ENCODE measurements around the gene ZNF223. TPM values are rescaled to one million over a fixed set of nuclear protein-coding genes. Genes with fewer than 3 reads are reported as not detected.

ZNF223 gene
- total and polyA plus RNA-seq, 9 of the 15 experiments (the other 6 are each of a cell fraction or from before 2014, with no cell fraction given): 0.21 to 1.8 (median 0.71) TPM

DNA sequence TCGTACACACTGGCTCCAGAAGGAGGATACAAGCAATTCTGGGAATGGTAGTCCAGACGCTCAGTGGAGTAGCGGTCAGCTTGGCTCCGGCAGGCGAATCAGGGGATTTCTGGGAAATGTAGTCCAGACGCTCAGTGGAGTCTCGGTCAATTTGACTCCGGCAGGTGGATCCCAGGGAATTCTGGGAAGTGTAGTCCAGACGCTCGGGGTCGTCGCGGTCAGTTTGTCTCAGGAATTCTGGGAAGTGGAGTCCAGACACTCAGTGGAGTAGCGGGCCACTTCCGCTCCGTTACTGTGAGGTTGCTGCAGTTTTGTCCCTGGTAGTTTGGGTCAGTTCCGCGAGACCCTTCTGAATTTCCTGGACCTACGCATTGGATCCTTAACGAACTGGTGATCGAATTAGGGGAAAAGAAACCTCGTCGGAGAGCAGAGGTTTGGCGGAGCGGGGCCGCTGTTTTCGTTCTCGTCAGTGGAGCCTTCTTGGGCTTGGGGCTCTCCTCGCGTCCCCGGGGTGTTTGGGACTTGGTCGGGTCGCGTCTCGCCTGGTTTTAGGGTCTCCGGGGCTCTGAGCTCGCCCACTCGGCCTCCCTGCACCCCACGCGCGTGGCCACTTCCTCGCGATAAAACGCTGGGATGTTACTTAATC, 61.4 kb downstream of the ZNF223 start, which contains the start of gene ZNF225 (continued):
- TF ChIP-seq, protein P1, sequence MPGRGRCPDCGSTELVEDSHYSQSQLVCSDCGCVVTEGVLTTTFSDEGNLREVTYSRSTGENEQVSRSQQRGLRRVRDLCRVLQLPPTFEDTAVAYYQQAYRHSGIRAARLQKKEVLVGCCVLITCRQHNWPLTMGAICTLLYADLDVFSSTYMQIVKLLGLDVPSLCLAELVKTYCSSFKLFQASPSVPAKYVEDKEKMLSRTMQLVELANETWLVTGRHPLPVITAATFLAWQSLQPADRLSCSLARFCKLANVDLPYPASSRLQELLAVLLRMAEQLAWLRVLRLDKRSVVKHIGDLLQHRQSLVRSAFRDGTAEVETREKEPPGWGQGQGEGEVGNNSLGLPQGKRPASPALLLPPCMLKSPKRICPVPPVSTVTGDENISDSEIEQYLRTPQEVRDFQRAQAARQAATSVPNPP (IDR thresholded peaks at IDR 0.05; ENCODE audit: borderline replicate concordance, insufficient read depth, insufficient read length): no peak
- TF ChIP-seq ZNF583 (CRISPR knock-in tag; IDR thresholded peaks at IDR 0.05) (no peak), CREB1 (IDR thresholded peaks at IDR 0.05) (peak; percentile 72), CREB1 (CRISPR knock-in tag; IDR thresholded peaks at IDR 0.05) (peak; percentile 61), DMBX1 (CRISPR knock-in tag; IDR thresholded peaks at IDR 0.05; ENCODE audit: borderline replicate concordance) (peak; percentile 67; the same call in 1 of the 2 replicates), NELFE (IDR thresholded peaks at IDR 0.05; ENCODE audit: insufficient read depth, insufficient read length) (no peak), ZSCAN32 (CRISPR knock-in tag; IDR thresholded peaks at IDR 0.05) (no peak), ZNF584 (CRISPR knock-in tag; IDR thresholded peaks at IDR 0.05; ENCODE audit: low read depth) (peak; percentile 81), HMG20B (CRISPR knock-in tag; IDR thresholded peaks at IDR 0.05) (no peak), XRCC5 (IDR thresholded peaks at IDR 0.05; ENCODE audit: low read depth, low read length) (0 out of 2 replicates have a peak, but pooled peaks have one; percentile 23), SMC3 (conservative IDR thresholded peaks at IDR 0.05; ENCODE audit: insufficient read depth, low read depth, low read length) (0 out of 2 replicates have a peak, but pooled peaks have one; percentile 1), SIN3A (IDR thresholded peaks at IDR 0.05; ENCODE audit: borderline replicate concordance in 2 of 2, control insufficient read depth in 1 of 2, low read depth in 2 of 2, low read length in 2 of 2) (peak in 1 of 2 experiments; percentile 87; a peak in 1 of 4 replicates), ZNF121 (CRISPR knock-in tag; conservative IDR thresholded peaks at IDR 0.05) (0 out of 2 replicates have a peak, but pooled peaks have one; percentile 16), ZBTB17 (CRISPR knock-in tag; IDR thresholded peaks at IDR 0.05) (peak; percentile 79)
- TF ChIP-seq, protein P2, sequence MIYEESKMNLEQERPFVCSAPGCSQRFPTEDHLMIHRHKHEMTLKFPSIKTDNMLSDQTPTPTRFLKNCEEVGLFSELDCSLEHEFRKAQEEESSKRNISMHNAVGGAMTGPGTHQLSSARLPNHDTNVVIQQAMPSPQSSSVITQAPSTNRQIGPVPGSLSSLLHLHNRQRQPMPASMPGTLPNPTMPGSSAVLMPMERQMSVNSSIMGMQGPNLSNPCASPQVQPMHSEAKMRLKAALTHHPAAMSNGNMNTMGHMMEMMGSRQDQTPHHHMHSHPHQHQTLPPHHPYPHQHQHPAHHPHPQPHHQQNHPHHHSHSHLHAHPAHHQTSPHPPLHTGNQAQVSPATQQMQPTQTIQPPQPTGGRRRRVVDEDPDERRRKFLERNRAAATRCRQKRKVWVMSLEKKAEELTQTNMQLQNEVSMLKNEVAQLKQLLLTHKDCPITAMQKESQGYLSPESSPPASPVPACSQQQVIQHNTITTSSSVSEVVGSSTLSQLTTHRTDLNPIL (CRISPR knock-in tag; IDR thresholded peaks at IDR 0.05): no peak
- TF ChIP-seq, protein P3, sequence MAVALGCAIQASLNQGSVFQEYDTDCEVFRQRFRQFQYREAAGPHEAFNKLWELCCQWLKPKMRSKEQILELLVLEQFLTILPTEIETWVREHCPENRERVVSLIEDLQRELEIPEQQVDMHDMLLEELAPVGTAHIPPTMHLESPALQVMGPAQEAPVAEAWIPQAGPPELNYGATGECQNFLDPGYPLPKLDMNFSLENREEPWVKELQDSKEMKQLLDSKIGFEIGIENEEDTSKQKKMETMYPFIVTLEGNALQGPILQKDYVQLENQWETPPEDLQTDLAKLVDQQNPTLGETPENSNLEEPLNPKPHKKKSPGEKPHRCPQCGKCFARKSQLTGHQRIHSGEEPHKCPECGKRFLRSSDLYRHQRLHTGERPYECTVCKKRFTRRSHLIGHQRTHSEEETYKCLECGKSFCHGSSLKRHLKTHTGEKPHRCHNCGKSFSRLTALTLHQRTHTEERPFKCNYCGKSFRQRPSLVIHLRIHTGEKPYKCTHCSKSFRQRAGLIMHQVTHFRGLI (CRISPR knock-in tag; IDR thresholded peaks at IDR 0.05): no peak
- TF ChIP-seq, protein P4, sequence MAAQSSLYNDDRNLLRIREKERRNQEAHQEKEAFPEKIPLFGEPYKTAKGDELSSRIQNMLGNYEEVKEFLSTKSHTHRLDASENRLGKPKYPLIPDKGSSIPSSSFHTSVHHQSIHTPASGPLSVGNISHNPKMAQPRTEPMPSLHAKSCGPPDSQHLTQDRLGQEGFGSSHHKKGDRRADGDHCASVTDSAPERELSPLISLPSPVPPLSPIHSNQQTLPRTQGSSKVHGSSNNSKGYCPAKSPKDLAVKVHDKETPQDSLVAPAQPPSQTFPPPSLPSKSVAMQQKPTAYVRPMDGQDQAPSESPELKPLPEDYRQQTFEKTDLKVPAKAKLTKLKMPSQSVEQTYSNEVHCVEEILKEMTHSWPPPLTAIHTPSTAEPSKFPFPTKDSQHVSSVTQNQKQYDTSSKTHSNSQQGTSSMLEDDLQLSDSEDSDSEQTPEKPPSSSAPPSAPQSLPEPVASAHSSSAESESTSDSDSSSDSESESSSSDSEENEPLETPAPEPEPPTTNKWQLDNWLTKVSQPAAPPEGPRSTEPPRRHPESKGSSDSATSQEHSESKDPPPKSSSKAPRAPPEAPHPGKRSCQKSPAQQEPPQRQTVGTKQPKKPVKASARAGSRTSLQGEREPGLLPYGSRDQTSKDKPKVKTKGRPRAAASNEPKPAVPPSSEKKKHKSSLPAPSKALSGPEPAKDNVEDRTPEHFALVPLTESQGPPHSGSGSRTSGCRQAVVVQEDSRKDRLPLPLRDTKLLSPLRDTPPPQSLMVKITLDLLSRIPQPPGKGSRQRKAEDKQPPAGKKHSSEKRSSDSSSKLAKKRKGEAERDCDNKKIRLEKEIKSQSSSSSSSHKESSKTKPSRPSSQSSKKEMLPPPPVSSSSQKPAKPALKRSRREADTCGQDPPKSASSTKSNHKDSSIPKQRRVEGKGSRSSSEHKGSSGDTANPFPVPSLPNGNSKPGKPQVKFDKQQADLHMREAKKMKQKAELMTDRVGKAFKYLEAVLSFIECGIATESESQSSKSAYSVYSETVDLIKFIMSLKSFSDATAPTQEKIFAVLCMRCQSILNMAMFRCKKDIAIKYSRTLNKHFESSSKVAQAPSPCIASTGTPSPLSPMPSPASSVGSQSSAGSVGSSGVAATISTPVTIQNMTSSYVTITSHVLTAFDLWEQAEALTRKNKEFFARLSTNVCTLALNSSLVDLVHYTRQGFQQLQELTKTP (IDR thresholded peaks at IDR 0.05; ENCODE audit: low read depth in 1 of 2, partially characterized antibody in 2 of 2): peak in 1 of 2 experiments; percentile 98
